ENCODE measurements around the gene RPH3AL. TPM values are rescaled to one million over a fixed set of nuclear protein-coding genes. Genes with fewer than 3 reads are reported as not detected.

The RPH3AL gene
- polyA plus RNA-seq, 5 donors = 7.6 to 12.4 (median 8.4) TPM

DNA sequence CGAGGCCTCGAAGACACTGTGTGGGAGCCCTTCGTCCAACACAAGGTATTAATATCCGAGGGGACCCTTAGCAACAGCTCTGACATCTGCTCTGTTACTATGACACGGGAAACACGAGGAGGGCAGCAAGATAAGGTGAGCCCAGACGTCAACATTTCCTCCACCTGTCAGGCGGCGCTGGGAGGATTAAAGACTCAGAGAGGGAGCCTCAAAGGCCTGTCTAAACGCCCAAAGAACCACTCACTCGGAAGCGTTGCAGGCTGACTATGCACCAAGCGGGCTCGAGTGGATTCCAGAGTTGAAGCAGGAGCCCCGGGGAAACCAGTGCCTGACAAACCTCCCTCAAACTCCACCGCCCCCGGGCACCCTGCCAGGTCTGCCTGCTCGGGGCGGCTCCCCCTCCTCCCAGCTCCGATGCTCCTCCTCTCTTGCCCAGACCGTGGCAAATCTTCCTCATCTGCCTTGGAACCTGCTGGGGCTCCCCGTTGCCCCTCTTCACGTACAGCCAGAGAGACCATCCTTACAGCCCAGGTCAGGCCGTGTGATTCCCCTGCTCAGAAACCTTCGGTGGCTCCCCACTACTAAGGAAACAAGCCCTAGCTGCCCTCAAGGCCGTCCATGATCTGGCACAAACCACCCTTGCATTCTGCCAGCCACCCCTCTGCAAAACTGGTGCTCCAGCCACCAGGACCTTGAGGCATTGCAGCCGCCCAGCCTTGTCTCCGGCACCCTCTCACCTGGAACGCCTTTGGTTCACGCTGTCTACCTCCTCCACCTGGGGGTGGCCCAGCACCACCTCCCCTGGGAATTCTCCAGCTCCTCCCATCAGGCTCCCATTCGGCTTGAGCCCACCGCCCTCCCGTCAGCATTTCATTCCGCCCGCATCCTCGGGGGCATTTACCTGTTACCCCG is 16.2 kb downstream of the RPH3AL start:
- DNase-seq = peak in 1 of 2 donors; percentile 49

DNA sequence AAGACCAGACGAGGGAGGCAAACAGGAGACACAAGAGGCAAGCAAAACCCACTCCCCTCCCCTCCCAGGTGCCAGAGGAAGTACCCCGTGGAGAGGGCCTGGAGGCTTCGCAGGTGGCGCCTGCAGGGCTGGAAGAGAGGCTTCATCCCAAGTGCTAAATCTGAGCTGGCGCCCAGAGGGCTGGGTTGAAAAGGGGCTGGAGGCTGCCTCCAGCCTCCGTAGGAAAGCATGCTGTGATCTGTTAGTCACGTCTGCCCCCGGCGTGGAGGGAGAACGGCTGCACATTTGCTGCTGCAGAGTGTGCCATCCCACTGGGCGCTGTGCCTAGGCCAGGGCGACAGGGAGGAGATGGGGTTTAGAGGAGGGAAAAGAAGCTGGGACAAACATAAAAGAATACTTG is 16.9 kb downstream of the RPH3AL start:
- DNase-seq = no peak

DNA sequence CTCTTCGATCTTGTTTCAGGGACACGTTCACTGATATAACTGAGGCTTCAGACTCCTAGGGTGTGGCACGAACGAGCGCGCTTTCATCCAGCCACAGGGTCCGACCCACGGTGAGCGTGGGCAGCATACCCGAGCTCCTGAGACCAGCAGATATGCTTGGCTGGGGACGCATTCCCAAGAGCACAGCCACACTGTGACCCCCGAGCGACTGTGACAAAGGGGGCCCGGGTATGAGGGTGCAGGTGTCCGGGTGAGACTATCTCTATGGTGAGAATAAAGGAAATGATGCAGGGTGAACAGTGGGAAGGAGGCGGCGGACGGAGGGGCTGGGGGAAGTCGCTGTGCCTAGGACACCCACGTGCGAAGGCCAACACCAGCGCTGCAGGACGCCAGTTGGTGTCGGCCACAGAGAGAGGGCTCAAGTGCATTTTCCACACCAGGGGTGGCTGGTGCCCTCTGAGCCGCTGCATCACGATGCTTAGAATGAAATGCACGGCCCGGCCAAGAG is 17.6 kb downstream of the RPH3AL start:
- DNase-seq = no peak

DNA sequence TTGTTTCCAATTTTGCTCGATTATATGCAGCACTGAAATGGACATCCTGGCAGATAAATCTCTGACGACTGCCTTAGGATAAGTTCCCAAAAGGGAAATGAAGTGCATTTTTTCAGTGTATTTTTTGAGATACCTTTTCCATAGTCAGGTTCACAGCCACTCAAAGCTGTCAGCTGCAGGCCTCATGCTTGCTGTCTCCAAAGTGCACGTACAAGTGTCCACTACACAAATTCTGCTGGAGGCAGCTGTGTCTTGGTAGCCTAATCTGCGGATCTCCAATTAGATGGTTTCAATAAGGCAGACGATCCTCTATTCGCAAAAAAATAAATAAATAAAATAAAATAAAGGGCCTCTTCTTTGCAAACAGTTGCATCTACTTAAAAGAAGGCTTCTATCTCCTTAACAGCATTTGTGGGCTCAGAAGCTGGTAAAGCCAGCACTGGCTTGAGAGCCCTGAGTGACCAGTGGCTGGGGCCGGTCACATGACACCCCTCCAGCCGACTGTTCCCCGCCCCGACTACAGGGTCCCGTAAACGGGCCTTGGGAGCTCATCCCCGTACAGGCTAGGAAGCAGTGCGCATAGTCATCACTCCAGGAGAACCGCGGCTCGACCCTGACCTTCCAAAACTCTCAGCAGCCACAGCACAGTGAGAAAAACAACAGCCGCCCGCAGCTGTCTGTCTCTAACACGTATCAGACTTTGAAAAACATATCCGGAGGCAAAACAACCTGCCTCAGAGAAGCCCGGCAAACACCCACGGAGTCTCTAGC is 18.8 kb downstream of the RPH3AL start:
- DNase-seq = no peak

DNA sequence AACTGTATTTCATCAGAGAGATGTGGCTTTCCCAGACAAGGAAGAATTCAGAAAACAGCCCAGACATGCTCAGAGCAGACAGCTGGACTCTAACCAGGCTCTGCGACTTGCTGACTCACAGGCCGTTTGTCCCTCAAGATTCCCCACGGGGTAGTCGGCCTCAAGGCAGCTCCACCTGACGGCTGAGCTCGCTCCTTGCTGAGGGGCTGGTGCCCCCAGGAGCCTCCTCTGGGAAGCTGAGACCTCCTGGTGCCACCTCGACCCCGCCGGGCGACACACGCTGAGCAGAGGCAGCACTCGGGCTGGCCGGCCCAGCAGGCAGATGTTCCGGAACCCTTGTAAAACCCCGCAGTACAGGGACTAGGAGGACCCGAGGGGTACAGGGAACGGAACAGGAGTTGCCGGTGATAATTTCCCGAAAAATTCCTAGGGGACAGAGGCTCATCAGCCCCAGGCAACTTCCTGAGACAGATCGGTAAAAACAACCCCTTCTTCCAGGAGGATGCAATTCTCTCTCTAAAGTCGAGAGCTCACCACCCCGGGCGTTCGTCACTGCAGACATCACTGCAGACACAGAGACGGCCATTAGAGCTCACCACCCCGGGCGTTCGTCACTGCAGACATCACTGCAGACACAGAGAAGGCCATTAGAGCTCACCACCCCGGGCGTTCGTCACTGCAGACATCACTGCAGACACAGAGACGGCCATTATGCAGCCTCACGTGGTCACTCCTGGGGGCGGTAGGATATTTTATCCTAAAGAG is 19.9 kb downstream of the RPH3AL start:
- DNase-seq = no peak

DNA sequence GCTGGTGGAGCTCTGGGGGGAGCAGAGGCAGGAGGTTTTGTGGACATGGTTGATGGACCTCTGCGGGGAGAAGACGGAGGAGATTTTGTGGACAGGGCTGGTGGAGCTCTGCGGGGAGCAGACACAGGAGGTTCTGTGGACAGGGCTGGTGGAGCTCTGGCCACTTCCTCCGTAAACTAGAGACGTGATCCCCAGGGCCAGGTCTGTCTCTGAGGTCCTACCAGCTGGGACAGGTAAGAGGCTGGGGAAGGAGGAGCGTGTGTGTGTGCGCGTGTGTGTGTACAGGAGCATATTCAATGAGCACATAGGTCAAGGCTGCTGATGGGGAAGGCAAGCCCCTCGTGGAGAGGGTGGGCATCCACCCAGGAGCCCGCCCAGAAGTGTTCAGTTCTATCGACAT is 20.6 kb downstream of the RPH3AL start:
- no peak for DNase-seq

DNA sequence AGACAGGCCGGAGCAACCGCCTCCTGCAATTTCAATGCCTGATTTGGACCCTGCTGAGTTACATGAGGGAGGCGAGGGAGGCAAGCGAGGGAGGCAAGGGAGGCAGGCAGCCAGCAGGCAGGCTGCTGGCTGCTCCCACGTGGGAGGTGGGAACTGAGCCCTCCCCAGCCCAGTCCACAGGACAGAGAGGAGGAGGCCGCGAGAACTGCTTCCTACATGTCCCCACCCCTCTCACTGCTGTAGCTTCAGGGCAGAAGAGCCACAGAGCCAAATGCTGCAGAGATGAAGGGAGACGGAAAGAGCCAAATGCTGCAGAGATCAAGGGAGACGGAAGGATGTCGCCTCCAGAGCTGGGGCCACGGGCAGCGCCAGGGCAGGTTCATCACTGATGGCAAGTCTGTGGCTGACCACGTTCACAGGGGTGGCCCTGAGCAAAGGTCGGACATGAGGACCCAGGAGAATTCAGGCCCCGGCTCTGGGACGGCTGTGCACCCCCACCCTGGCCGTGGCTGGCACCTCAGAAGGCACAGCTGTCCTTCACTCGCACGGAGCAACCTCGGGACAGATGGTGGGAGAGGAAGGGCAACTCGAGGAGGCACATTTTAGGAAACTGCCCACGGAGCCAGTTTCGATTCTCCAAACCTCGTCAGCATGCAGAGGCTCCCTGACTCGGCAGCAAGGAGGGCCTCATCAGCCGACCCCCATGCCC is 21.5 kb downstream of the RPH3AL start:
- DNase-seq = no peak

DNA sequence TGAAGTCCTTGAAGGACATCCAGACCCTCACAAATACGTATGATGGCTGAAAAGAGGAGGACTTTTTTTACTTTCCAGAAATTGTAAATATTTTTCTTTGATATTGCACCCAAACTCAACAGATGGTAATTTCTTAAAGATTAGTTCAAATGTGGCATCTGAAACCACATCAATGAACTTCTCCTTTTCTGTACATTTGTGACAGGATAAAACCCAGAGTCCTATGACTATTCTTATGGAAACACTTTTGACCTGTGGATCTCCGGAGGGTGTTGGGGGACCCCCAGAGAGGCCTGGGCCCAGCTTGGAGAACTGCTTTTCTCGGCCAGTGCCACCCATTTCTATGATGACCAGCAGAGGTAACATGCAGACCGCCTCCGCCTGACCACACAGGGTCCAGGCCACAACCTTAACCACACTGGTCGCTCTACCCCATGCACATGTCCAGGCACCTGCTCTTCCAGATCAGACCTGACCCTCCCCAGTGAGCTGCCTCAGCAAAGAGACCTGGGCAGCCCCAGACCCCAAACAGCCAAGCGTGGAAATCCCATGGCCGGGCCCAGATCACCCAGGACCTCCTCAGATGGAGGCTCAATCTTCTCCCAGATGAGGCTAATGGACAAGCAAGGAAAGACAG is 22.7 kb downstream of the RPH3AL start:
- no peak for DNase-seq

DNA sequence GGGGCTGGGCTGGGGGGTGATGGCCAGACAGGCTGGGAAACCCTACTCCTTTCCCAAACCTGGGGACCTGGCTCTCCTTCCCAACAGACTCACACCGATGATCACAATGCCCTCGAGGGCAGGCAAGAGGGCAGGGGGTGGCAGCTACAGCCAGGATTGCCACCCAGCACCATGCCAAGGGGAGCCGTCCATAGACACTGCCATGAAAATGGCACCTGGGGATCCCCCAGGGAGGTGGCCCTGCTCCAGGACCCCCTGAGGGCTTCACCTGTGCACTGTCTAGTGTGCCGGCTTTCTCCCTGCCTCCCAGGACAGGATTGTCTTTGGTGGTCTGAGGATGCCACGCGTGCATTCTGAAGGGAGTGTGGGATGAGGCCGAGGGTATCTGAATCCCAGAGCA is 24.6 kb downstream of the RPH3AL start:
- no peak for DNase-seq

DNA sequence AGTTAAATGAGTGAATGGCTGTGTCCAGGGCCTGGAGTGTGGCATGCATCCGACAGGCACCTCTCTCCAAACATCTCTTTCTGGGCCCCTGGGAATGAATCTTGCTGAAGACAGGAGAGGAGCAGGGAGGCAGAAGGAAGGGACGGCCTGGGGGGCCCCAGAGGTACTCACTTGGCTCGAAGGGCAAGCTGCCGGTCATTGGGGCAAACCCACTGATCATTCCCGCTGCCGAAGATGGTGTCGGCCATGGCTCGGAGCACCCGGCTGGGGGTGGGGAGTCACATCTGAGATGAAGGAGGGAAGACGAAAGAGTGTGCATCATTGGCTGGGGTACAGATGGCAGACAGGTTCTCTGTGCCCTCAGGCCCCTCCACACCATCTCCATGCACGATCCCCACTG is 25.3 kb downstream of the RPH3AL start:
- no peak for DNase-seq

DNA sequence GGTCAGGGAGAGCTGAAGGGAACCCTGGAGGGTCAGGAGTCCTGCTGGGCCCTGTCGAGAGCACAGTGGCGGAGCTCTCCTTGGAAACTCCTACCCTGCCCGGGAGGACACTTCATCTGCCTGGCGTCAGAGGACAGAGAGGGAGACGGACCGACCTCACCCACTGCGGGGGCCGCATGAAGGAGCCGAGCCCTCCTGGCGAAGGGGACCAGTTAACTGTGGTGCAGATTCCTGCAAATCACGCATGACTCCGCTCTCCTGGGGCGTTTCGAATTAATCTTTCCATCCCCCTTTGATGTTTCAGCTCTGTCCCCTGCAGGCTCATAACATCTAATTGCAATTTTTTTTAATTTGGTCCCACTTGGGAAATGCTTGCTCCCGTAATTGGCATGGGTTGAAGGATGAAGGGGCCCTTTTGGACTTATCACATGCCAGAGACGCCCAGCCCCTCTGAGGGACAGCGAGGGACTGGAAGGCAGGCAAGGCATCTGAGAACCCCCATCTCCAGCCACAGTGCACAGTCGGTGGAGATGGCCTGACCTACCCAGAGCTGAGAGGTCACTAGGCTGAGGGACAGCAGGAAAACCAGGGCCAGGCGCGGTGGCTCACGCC is 26.5 kb downstream of the RPH3AL start:
- DNase-seq = no peak

DNA sequence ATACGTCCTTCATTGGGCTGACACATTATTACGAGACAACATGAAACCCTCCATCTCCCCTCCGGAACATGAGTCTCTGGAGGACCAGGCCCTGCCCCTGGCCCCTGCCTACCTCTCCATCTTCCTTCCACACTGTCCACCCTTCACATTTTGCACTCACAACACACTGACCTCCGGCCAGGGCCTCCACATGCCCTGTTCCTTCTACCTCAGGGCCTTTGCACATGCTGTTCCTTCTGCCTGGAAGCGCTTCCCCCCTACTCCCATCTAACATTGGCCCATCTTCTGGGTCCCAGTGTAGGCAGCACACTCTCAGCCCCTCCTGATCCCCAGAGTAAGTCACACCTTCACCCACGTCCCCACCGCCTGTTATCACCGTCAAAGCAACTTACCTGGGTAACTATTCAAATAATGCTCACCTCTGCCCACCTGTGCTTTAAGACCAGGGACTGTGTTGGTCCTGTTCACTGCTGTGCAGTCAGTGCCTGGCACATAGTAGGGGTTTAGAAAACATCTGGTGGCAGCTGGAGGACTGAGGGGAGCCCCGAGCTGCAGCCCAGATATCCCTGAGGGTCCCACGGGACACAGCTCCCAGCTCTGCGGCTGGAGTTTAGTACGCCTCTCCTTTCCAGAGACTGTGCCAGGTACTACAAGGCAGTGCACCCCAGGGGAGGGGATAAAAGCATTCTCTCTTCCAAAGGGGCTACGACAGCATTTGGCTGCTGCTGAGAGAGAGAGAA is 27.2 kb downstream of the RPH3AL start:
- DNase-seq = no peak

DNA sequence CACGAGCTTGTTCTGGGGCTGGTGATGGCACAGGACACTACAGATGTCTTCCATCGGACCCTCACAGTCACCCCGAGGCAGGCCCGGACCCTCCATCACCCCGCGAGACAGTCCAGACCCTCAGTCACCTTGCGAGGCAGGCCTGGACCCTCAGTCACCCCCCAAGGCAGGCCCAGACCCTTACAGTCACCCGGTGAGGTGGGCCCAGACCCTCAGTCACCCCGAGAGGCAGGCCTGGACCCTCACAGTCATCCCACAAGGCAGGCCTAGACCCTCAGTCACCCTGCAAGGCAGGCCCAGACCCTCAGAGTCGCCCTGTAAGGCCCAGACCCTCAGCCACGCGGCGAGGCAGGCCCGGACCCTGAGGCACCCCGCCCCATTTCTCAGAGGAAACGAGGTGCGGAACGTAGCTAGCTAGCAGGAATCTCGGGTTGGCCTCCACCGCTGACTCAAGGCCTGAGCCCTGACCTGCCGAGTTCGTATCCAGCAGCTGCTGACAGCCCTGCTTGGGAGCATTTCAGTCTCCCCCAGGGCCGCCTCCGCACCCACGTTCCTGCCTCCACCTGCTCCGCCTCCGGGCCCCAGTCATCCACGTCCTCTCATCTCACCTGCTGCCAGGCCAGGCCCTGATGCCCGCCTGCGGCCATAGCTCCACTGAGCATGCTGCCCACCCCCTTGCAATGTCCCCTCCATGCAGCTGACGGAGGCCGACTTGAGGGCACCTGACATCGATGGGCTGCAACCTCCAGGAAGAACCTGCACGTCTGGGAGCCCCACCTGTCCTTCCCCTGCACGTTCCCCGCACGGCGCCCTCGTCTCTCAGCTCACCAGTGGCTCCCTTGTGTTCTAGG is 28.7 kb downstream of the RPH3AL start:
- no peak for DNase-seq

DNA sequence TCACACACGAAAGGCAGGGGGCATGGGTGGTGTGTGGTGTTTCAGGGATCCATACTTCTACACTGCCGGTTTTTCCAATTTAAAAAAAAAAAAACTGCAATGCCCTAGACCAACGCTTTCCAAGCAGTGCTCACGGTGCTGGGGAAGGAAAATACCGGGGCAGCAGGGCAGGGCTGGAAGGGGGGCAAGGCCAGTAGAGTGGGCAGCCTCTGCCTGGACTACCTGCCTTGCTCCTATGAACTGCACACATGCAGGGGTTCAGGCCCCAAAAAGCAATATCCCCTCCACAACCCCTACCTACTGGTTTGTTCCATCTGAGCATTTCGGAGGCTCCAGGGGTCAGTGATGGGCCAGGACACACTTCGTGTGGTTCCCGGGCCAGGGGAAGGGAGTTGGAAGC is 29.4 kb downstream of the RPH3AL start:
- no peak for DNase-seq

DNA sequence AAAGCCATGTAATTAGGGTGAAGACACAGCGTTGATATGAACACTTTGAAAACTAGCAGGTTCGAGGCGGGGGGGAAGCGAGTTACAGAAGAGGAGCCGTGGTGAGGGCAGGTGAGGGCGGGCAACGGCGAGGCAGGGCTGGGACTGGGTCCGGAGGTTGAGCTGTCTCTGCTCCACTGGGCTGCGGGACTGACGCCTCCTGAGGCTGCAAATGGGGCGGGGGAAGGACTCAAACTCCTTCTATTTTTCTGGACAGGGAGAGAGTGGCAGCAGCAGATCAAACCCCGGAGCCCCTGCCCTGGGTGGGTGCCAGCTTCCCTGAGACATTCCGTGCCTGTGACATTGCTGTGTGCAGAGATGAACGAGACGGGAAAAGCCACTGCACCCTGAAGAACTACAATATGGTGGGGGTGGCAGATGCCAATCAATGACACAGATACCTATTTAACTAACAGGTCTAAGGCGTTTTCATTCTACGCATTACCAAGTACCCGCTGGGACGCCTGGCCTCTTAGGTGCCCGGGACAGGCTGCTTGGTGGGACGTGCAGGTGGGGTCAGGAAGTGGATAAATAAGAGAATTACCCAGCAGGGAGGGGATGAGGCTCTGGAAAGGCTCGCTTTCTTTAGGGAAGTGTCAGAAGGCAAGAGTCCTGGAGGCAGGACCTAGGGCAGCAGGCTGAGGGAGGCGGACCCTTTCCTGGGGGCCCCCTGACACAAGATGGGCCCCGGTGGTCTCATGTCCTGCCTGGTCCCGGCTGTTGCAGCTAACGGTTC is 30.4 kb downstream of the RPH3AL start:
- DNase-seq = no peak

DNA sequence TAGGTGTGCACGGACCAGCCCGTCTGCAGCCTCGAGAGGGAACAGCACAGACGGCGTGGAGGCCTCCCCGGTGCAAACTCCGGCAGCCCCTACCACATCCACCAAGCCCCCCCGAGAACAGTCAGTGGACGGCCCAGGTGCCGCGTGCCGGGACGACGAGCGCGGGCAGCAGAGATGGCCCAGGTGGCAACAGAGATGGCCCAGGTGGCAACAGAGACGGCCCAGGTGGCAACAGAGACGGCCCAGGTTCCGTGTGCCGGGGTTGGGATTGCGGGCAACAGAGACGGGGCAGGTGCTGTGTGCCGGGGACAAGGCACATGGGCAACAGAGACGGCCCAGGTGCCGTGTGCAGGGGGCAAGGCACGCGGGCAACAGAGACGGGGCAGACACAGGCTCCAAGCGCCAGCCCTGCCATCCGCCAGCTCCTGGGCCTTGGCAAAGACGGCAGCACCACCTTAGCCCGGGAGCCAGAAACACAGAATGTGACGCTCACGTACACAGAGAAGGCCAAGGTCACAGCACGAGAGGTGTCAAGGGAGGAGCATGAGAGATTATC is 31.1 kb downstream of the RPH3AL start:
- no peak for DNase-seq

DNA sequence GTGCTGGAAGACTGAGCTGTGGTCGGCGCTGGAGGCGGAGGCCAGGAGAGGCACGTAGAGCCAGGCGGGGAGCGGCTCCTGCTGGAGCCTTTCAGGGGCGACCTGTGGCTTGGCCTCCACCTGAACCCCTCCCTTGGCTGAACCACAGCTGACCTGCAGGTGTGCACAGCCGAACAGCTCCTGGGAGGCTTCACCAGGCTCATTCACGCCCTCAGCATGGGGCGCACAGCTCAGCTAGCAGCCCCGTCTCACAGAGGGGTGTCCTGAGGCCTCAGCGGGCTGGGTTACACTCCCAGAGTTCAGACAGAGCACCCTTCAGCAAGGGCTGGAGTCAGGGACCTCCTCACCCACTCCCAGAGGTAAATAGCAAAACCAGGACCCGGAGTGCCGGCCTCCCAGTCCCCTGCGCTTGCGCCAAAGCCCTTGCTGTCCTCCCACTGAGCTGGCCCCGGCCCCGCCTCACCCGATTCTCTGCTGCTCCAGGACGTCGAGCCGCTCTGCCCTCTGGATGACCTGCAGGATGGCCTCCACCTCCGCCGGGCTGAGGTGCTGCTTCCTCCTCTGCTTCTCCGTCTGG is 31.7 kb downstream of the RPH3AL start:
- peak in 1 of 2 donors; percentile 45 for DNase-seq

All from right lung (tissue), 5 donors.